ENCODE measurements around the gene MYB.

MYB gene

GRCh38 chr6:135254471-135254870 is 73.4 kb downstream of the MYB start:
- DNase-seq: no peak

- no peak for DNase-seq
Measured at GRCh38 chr6:135256866-135257265, 75.8 kb downstream of the MYB start.

- DNase-seq: no peak
Measured at GRCh38 chr6:135257631-135258405, 76.7 kb downstream of the MYB start.

- DNase-seq: no peak
Measured at GRCh38 chr6:135258970-135259369, 77.9 kb downstream of the MYB start.

GRCh38 chr6:135260612-135261011 is 79.5 kb downstream of the MYB start:
- no peak for DNase-seq

GRCh38 chr6:135261872-135262725 is 81.0 kb downstream of the MYB start:
- DNase-seq: no peak

GRCh38 chr6:135265278-135265677 is 84.2 kb downstream of the MYB start:
- no peak for DNase-seq

- no peak for DNase-seq
Measured at GRCh38 chr6:135266675-135267074, 85.6 kb downstream of the MYB start.

- DNase-seq: no peak
Measured at GRCh38 chr6:135267085-135267484, 86.0 kb downstream of the MYB start.

GRCh38 chr6:135268263-135268662 is 87.2 kb downstream of the MYB start:
- DNase-seq: no peak

- DNase-seq: no peak
Measured at GRCh38 chr6:135268740-135269139, 87.6 kb downstream of the MYB start.
